GM18907 (cell line): ENCODE data around the gene CLCN1.

Experiments
- ATAC-seq: cut with Tn5 transposase; IDR thresholded peaks from one replicate; pipeline ENCODE4 v1.9.1; 2021; ENCODE audit warnings: mild to moderate bottlenecking, moderate library complexity; ENCODE audit not compliant: unreplicated experiment

CLCN1 gene

GRCh38 chr7:143331179-143331801 is 15.4 kb downstream of the CLCN1 start:
- no peak for ATAC-seq

GRCh38 chr7:143334244-143334643 is 18.3 kb downstream of the CLCN1 start:
- ATAC-seq, result no peak

- no peak for ATAC-seq
Measured at GRCh38 chr7:143337216-143337615, 21.3 kb downstream of the CLCN1 start.

- no peak for ATAC-seq
Measured at GRCh38 chr7:143341842-143342241, 25.9 kb downstream of the CLCN1 start.

GRCh38 chr7:143343596-143343995 is 27.7 kb downstream of the CLCN1 start:
- ATAC-seq, result no peak

- ATAC-seq, result peak; percentile 77
Measured at GRCh38 chr7:143345428-143345900, 29.6 kb downstream of the CLCN1 start.

GRCh38 chr7:143346018-143346417 is 30.1 kb downstream of the CLCN1 start:
- no peak for ATAC-seq

- no peak for ATAC-seq
Measured at GRCh38 chr7:143347950-143348349, 32.0 kb downstream of the CLCN1 start.

- ATAC-seq, result no peak
Measured at GRCh38 chr7:143351060-143351459, 35.1 kb downstream of the CLCN1 start.

GRCh38 chr7:143351574-143351973 is 35.7 kb downstream of the CLCN1 start:
- ATAC-seq, result no peak

- ATAC-seq, result no peak
Measured at GRCh38 chr7:143352531-143353002, 36.7 kb downstream of the CLCN1 start.

- no peak for ATAC-seq
Measured at GRCh38 chr7:143354376-143354775, 38.5 kb downstream of the CLCN1 start.

GRCh38 chr7:143354965-143355364 is 39.1 kb downstream of the CLCN1 start:
- ATAC-seq, result no peak

GRCh38 chr7:143355450-143356385 is 39.8 kb downstream of the CLCN1 start:
- ATAC-seq, result no peak

GRCh38 chr7:143356414-143357050 is 40.6 kb downstream of the CLCN1 start:
- ATAC-seq, result no peak

- no peak for ATAC-seq
Measured at GRCh38 chr7:143358626-143359025, 42.7 kb downstream of the CLCN1 start.

GRCh38 chr7:143359771-143360353 is 44.0 kb downstream of the CLCN1 start:
- ATAC-seq, result no peak

GRCh38 chr7:143360788-143361551 is 45.1 kb downstream of the CLCN1 start:
- no peak for ATAC-seq

GRCh38 chr7:143361552-143362130 is 45.7 kb downstream of the CLCN1 start:
- ATAC-seq, result no peak
